Testis (tissue), 2 donors: ENCODE measurements around the gene TRAPPC3.

Source experiments
- CTCF ChIP-seq, 3 experiments: fragments of 450-650 bp in 2 of 3; fragments of 200-600 bp in 1 of 3; sonication (generic) in 1 of 3; IDR thresholded peaks; one replicate each; pipeline ENCODE4 v1.5.1; 2016 to 2019; ENCODE audit warnings: antibody characterized with exemption in 3 of 3, mild to moderate bottlenecking in 2 of 3, moderate library complexity in 1 of 3
- POLR2A ChIP-seq: fragments of 450-650 bp; IDR thresholded peaks from one replicate; pipeline ENCODE4 v1.6.1; 2017; ENCODE audit warnings: antibody characterized with exemption, mild to moderate bottlenecking, moderate library complexity

GRCh38 chr1:36114371-36114770 is 34.9 kb downstream of the TRAPPC3 start:
- no peak for TF ChIP-seq CTCF (IDR thresholded peaks at IDR 0.05)
- no peak for TF ChIP-seq POLR2A
